AG10803 (cell line): Measurements from ENCODE around the gene AQP6.

Source experiments
- DNase-seq: peaks from one replicate; pipeline ENCODE4 v3.0.0; 2010; ENCODE audit warnings: low read depth
- H3K4me3 ChIP-seq: 2 replicates; pipeline ENCODE4 v1.5.1; 2011; ENCODE audit warnings: mild to moderate bottlenecking, low read length, control low read depth
- TF ChIP-seq, protein P1 (sequence below): conservative IDR thresholded peaks from 2 replicates; pipeline ENCODE4 v1.5.1; 2011; ENCODE audit warnings: mild to moderate bottlenecking, low read length, control low read depth, inconsistent platforms

Gene AQP6

DNA sequence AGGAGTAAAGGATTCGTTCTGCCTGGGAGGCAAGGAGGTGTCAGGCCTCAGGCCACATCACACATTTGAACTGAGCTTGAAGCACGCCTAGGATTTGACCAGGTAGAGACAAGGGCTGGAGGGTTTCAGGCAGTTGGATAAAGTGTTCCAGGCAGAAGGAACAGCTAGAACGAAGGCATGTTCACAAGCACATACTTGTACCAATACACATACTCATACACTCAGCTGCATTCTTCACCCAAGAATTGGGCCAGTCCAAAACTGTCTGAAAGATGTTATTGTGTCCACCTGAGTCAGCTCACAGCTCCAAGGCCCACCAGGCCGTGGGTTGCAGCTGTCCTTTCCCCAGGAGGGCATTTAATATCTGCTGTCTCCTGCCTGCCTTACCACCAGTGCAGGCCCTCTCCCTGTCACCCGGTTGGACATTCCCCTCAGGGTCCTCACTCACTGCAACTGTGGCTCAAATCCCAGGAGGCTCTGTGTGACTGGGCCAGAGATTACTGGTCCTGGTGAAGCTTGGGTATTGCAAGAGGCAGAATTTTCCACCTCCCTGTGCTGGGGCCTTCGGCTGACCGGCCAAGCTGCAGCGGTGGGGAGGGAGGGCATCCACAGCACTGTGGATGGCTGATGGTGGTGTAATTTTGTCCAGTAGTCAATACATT lies 35.0 kb upstream of the AQP6 start:
- TF ChIP-seq, protein P1, sequence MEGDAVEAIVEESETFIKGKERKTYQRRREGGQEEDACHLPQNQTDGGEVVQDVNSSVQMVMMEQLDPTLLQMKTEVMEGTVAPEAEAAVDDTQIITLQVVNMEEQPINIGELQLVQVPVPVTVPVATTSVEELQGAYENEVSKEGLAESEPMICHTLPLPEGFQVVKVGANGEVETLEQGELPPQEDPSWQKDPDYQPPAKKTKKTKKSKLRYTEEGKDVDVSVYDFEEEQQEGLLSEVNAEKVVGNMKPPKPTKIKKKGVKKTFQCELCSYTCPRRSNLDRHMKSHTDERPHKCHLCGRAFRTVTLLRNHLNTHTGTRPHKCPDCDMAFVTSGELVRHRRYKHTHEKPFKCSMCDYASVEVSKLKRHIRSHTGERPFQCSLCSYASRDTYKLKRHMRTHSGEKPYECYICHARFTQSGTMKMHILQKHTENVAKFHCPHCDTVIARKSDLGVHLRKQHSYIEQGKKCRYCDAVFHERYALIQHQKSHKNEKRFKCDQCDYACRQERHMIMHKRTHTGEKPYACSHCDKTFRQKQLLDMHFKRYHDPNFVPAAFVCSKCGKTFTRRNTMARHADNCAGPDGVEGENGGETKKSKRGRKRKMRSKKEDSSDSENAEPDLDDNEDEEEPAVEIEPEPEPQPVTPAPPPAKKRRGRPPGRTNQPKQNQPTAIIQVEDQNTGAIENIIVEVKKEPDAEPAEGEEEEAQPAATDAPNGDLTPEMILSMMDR, result no peak
- DNase-seq, result no peak
- H3K4me3 ChIP-seq, result no peak overlapping the region

DNA sequence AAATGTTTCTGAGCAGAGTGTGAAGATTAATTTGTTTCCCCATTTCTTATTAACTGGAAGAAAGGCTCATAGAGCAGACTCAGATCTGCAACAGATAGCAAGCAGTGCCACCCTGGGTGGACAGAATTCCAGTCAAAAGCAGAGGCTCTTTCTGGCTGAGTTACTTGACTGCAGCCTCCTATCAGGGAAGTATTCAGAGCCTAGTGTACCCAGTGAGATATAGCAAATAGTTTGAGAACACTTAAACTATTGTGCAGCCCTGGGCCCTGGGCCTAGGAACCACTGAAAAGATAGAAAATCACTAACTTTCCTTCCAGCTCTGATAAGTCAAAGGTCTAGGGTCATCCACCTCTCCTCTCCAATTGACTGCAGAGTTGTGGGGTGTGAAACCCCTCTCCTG lies 33.4 kb upstream of the AQP6 start:
- no peak for DNase-seq
- H3K4me3 ChIP-seq, result no peak overlapping the region
- TF ChIP-seq, protein P1, result no peak

DNA sequence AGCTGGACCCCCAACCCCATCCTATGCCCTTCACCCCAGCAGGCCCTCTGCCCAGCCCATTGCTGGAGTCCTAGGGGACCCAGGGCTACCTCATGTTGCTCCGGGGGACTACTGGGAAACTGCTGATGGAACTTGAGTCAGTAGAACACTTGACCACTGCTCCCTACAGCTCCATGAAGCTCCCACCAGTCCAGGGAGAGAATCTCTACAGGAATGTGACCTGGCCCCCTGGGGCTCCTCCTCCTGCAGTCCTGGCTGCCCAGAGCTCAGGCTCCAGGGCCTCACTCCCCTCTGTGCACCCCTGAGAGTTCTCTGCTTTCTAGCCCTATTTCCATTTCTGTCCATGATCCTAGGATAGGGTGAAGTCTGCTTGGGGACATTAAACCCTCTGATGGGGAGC lies 33.0 kb upstream of the AQP6 start:
- DNase-seq, result no peak
- TF ChIP-seq, protein P1, result no peak
- no peak overlapping the region for H3K4me3 ChIP-seq

DNA sequence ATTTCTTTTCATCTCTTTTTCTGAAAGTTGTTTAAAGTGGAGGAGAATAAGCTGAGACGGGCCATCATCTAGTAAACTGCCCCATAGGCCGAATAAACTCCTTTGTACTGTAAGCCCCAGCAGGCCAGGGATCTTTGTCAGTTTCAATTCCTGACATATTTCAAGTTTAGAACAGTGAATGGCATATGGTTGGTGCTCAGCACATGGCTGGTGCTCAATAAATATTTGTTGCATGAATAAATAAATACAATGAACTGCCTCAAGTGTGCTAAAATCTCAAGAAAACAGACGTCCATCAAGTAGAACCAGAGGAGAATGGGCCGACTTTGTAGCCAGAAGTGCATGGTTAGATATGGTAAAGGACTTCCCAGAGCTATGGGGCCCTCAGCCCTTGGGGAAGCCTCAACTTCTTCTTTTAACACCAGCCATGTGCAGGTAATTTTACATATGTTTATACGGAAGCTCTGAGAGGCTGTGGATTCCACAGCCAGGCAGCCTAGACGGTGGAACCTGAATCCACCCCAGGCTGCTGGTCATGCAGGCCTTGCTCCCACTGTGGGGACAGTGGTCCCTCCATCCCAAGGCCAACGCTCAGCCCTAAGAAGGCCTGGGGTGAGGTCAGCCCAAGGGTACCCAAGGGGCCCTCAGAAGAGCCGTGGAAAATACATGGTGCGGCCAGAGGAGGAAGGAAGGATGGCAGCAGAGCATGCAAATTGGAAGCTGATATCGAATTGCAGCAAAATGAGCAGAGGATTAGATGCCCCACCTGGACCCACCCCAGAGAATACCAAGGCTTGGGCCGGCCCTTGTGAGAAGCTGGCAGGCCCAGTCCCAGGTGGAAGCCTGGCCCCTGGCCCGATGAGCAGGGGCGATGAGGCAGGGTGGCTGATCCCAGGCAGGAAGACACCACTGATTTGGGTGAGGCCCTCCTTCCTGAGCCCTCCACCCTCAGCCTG lies 30.9 kb upstream of the AQP6 start:
- no peak overlapping the region for H3K4me3 ChIP-seq
- no peak for DNase-seq
- TF ChIP-seq, protein P1, result no peak

DNA sequence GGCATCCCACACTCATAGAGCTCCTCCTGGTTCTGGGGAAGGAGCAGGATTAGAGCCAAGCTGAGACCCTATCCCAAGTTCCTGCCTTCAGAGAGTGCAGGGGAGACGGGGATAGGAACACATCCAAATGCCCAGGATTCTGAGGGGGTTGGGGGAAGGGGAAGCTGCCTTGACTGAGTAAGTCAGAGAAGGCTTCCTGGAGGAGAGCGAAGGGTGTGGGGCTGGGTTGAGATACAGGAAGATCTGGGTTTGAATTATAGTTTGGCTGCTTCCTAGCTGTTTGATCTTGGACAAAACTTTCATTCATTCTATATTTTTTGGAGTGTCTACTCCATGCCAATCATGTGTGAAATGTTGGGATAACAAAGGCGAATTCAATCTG lies 30.2 kb upstream of the AQP6 start:
- no peak overlapping the region for H3K4me3 ChIP-seq
- TF ChIP-seq, protein P1, result no peak
- no peak for DNase-seq

DNA sequence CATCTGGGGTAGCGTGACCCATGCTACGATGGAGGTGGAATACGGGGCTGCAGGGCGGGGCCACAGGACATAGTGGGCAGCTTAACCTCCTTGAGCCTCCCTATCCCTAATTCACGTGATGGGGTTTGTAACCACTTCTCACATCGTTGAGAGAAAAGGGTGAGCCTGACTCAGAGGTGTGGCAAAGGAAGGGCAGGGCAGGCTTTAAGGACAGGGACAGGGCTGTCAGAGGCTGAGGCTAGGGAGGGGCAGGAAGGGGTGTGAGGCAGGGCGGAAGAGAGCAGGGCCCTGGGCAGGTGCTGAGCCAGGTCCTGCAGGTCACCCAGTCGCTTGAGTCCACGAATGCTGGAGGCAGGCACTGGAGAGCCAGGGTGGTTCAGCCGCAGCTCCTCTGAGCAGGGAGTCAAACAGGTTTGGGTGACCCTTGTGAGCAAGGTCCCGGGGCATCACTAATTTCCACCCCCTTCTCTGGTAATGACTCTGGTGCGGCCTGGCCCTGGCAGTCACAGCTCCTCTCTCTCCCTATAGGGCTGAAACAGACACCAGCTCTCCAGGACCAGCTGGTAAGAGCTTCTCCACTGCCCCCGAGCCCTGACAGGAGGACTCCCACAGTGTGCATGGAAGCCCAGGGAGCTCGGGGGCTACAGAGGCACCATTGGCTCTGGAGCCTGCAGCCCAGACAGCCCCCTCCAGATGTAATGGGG lies 29.7 kb upstream of the AQP6 start:
- no peak overlapping the region for H3K4me3 ChIP-seq
- DNase-seq, result no peak
- TF ChIP-seq, protein P1, result no peak
